SK-N-SH treated with all-trans-retinoic acid at 6 μM for 48 hours (cell line): ENCODE results near the gene C20orf144.

Experiments
- ATAC-seq: fragments of 200-7000 bp; cut with Tn5 transposase; 3 replicates; pipeline ENCODE4 v1.9.1; 2020; ENCODE audit warnings: mild to moderate bottlenecking, moderate library complexity
- ARNTL ChIP-seq: fragments of 450-650 bp; formaldehyde crosslinking; IDR thresholded peaks from 2 replicates; pipeline ENCODE4 v1.5.0; 2020; ENCODE audit warnings: low read depth, mild to moderate bottlenecking, moderate library complexity, borderline replicate concordance
- BACH2 ChIP-seq: fragments of 250-450 bp; sonication (Bioruptor Pico); IDR thresholded peaks from 2 replicates; pipeline ENCODE4 v1.9.0; 2021; ENCODE audit warnings: mild to moderate bottlenecking, borderline replicate concordance
- CREB5 ChIP-seq: fragments of 250-450 bp; sonication (Bioruptor Pico); IDR thresholded peaks from 2 replicates; pipeline ENCODE4 v1.5.1; 2020; ENCODE audit warnings: low read depth, mild to moderate bottlenecking, moderate library complexity
- CSDC2 ChIP-seq: fragments of 250-450 bp; sonication (Bioruptor Pico); IDR thresholded peaks from 2 replicates; pipeline ENCODE4 v1.5.0; 2020; ENCODE audit warnings: mild to moderate bottlenecking, moderate library complexity
- CSRNP3 ChIP-seq: fragments of 250-450 bp; sonication (Bioruptor Pico); IDR thresholded peaks from 2 replicates; pipeline ENCODE4 v1.5.1; 2021; ENCODE audit warnings: mild to moderate bottlenecking, moderate library complexity
- ESRRG ChIP-seq: fragments of 250-450 bp; sonication (Bioruptor Pico); IDR thresholded peaks from 2 replicates; pipeline ENCODE4 v1.6.1; 2021; ENCODE audit warnings: mild to moderate bottlenecking
- GLIS3 ChIP-seq: fragments of 250-450 bp; sonication (Bioruptor Pico); IDR thresholded peaks from 2 replicates; pipeline ENCODE4 v1.5.0; 2020; ENCODE audit warnings: mild to moderate bottlenecking, moderate library complexity
- ISL1 ChIP-seq: fragments of 250-450 bp; sonication (Bioruptor Pico); IDR thresholded peaks from 2 replicates; pipeline ENCODE4 v2.1.2; 2022; ENCODE audit warnings: mild to moderate bottlenecking, moderate library complexity
- OSR1 ChIP-seq: fragments of 250-450 bp; sonication (Bioruptor Pico); IDR thresholded peaks from 2 replicates; pipeline ENCODE4 v1.8.0; 2022; ENCODE audit warnings: moderate library complexity, mild to moderate bottlenecking, inconsistent platforms
- PATZ1 ChIP-seq: fragments of 250-450 bp; sonication (Bioruptor Pico); IDR thresholded peaks from 2 replicates; pipeline ENCODE4 v1.8.0; 2020; ENCODE audit warnings: mild to moderate bottlenecking, moderate library complexity, borderline replicate concordance
- POU6F1 ChIP-seq: fragments of 250-450 bp; sonication (Bioruptor Pico); IDR thresholded peaks from 2 replicates; pipeline ENCODE4 v1.8.0; 2021; ENCODE audit warnings: low read depth, mild to moderate bottlenecking, moderate library complexity, borderline replicate concordance
- PPARA ChIP-seq: fragments of 250-450 bp; sonication (Bioruptor Pico); IDR thresholded peaks from 2 replicates; pipeline ENCODE4 v1.5.0; 2020; ENCODE audit warnings: mild to moderate bottlenecking, borderline replicate concordance
- RARB ChIP-seq: fragments of 250-450 bp; sonication (Bioruptor Pico); IDR thresholded peaks from 2 replicates; pipeline ENCODE4 v1.8.0; 2021; ENCODE audit warnings: mild to moderate bottlenecking, moderate library complexity
- SNAI2 ChIP-seq: fragments of 250-450 bp; sonication (Bioruptor Pico); IDR thresholded peaks from 2 replicates; pipeline ENCODE4 v1.5.0; 2020; ENCODE audit warnings: mild to moderate bottlenecking, moderate library complexity
- TCF4 ChIP-seq: fragments of 250-450 bp; sonication (Bioruptor Pico); IDR thresholded peaks from 2 replicates; pipeline ENCODE4 v1.8.0; 2021; ENCODE audit warnings: mild to moderate bottlenecking, moderate library complexity, borderline replicate concordance
- TOX ChIP-seq: fragments of 250-450 bp; sonication (Bioruptor Pico); IDR thresholded peaks from 2 replicates; pipeline ENCODE4 v1.8.0; 2021; ENCODE audit warnings: mild to moderate bottlenecking, moderate library complexity, borderline replicate concordance
- ZFP3 ChIP-seq: fragments of 250-450 bp; sonication (Bioruptor Pico); IDR thresholded peaks from 2 replicates; pipeline ENCODE4 v1.5.0; 2020; ENCODE audit warnings: mild to moderate bottlenecking, moderate library complexity
- ZFP30 ChIP-seq: fragments of 450-650 bp; formaldehyde crosslinking; IDR thresholded peaks from 2 replicates; pipeline ENCODE4 v1.5.0; 2022; ENCODE audit warnings: mild to moderate bottlenecking, moderate library complexity
- ZNF565 ChIP-seq: fragments of 450-650 bp; formaldehyde crosslinking; conservative IDR thresholded peaks from 2 replicates; pipeline ENCODE4 v1.5.0; 2020; ENCODE audit warnings: low read depth, mild to moderate bottlenecking, moderate library complexity
- ZNF70 ChIP-seq: fragments of 450-650 bp; formaldehyde crosslinking; IDR thresholded peaks from 2 replicates; pipeline ENCODE4 v1.5.0; 2020; ENCODE audit warnings: mild to moderate bottlenecking, moderate library complexity
- ZNF8 ChIP-seq: fragments of 450-650 bp; formaldehyde crosslinking; IDR thresholded peaks from 2 replicates; pipeline ENCODE4 v1.5.0; 2020; ENCODE audit warnings: mild to moderate bottlenecking, moderate library complexity

Gene C20orf144

DNA sequence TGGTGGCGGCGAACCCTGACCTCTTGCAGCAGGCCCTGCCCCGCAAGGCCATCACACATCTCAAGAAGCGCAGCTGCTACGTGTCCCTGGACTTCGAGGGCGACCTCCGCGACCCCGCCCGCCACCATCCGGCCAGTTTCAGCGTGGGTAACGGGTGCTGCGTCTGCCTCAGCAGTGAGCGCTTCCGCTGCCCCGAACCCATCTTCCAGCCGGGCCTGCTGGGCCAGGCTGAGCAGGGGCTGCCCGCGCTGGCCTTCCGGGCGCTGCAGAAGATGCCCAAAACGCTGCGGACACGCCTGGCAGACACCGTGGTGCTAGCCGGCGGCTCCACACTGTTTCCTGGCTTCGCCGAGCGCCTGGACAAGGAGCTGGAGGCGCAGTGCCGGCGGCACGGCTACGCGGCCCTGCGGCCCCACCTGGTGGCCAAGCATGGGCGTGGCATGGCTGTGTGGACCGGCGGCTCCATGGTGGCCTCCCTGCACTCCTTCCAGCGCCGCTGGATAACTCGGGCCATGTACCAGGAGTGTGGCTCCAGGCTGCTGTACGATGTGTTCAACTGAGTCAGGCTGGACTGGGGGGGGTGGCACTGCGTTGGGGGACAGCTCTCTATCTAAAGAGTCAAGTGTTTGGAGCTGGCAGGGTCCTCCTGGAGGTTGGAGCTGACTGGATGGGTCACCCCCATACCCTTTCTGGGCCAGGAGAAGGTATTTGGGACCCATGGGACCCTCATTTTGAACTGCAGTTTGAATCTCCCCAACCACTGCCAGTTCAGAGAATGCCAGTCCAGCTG is 5.7 kb downstream of the C20orf144 start:
- TF ChIP-seq GLIS3 (CRISPR knock-in tag) = 0 out of 2 replicates have a peak, but pooled peaks have one; percentile 25
- TF ChIP-seq ZFP3 (CRISPR knock-in tag) = no peak
- ATAC-seq = peak; percentile 59

GRCh38 chr20:33668466-33669155 is 6.5 kb downstream of the C20orf144 start:
- no peak for ATAC-seq
- TF ChIP-seq GLIS3 (CRISPR knock-in tag) = no peak
- TF ChIP-seq ESRRG (CRISPR knock-in tag) = no peak
- TF ChIP-seq ZNF565 (CRISPR knock-in tag) = no peak
- no peak for TF ChIP-seq ZNF70 (CRISPR knock-in tag)
- TF ChIP-seq RARB (CRISPR knock-in tag) = no peak
- no peak for TF ChIP-seq ZNF8 (CRISPR knock-in tag)
- no peak for TF ChIP-seq ISL1 (CRISPR knock-in tag)
- TF ChIP-seq CSDC2 (CRISPR knock-in tag) = no peak
- TF ChIP-seq ZFP3 (CRISPR knock-in tag) = no peak

- no peak for ATAC-seq
- TF ChIP-seq TOX = no peak
- no peak for TF ChIP-seq OSR1 (CRISPR knock-in tag)
- no peak for TF ChIP-seq TCF4 (CRISPR knock-in tag)
- TF ChIP-seq GLIS3 (CRISPR knock-in tag) = no peak
- no peak for TF ChIP-seq RARB (CRISPR knock-in tag)
- no peak for TF ChIP-seq SNAI2 (CRISPR knock-in tag)
- TF ChIP-seq ZFP3 (CRISPR knock-in tag) = no peak
- no peak for TF ChIP-seq ISL1 (CRISPR knock-in tag)
- no peak for TF ChIP-seq BACH2 (CRISPR knock-in tag)
- TF ChIP-seq ARNTL (CRISPR knock-in tag) = no peak
- no peak for TF ChIP-seq CREB5
- TF ChIP-seq ZNF70 (CRISPR knock-in tag) = no peak
- no peak for TF ChIP-seq ZNF8 (CRISPR knock-in tag)
- TF ChIP-seq POU6F1 (CRISPR knock-in tag) = no peak
- no peak for TF ChIP-seq ZFP30 (CRISPR knock-in tag)
- TF ChIP-seq CSRNP3 = no peak
- no peak for TF ChIP-seq ZNF565 (CRISPR knock-in tag)
- TF ChIP-seq PPARA (CRISPR knock-in tag) = no peak
- no peak for TF ChIP-seq CSDC2 (CRISPR knock-in tag)
Observed at GRCh38 chr20:33669224-33669623, 7.1 kb downstream of the C20orf144 start.

DNA sequence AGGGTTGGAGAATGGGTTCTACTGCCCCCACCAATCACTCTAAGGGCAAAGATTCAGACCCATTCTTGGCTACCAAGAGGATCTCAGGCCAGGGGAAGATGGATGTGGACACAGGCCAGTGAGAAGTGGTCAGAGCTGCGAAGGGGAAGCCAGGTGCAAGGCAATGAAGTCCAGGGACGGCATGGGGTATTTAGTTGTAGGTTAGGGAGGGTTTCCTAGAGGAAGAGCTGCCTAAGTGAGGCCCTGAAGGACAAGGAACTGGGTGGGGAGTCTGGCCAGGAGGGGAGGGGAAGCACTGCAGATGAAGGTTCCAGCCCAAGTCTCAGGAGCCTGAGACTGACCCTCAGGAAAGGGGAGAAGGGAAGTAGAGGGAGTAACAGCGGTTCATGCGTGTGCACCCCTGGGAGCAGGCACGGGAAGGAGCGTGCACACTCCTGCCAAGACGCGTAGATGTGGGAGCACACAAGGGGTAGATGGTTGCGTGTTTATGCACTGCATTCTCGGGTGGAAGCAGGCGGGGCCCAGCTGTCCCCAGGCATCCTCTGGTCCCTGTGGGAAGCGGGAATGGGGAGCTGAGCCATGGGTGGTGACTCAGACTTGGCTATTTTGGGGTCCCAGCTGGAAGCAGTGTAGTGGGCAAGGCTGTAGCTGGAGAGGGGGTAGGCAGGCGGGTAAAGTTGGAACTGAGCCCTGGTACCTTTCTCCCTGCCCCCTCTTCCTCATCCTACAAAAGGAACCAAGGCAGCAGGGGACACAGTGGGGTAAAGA is 7.9 kb downstream of the C20orf144 start:
- ATAC-seq = no peak
- TF ChIP-seq TCF4 (CRISPR knock-in tag) (no peak), ZNF565 (CRISPR knock-in tag) (no peak), ZNF8 (CRISPR knock-in tag) (no peak), ZNF70 (CRISPR knock-in tag) (no peak), CSRNP3 (no peak), BACH2 (CRISPR knock-in tag) (no peak), CSDC2 (CRISPR knock-in tag) (no peak), POU6F1 (CRISPR knock-in tag) (no peak), PPARA (CRISPR knock-in tag) (no peak), PATZ1 (CRISPR knock-in tag) (no peak)
